Stromal cell of bone marrow (primary cell): ENCODE results near the gene IL18BP.

Experiments
- DNase-seq: peaks from one replicate; pipeline ENCODE4 v3.0.0-alpha.2; 2012; ENCODE audit warnings: low read depth

IL18BP gene

GRCh38 chr11:71996946-71997345 is 1.8 kb upstream of the IL18BP start:
- DNase-seq: no peak

- no peak for DNase-seq
These were observed 1.1 kb upstream of the IL18BP start for GRCh38 chr11:71997594-71997993.

- no peak for DNase-seq
These were observed 648 bp upstream of the IL18BP start for GRCh38 chr11:71998061-71998460.

GRCh38 chr11:71999362-71999761 is 653 bp downstream of the IL18BP start:
- DNase-seq: peak; percentile 37

GRCh38 chr11:71999798-72000197 is 1.1 kb downstream of the IL18BP start:
- DNase-seq: no peak

- no peak for DNase-seq
These were observed 1.6 kb downstream of the IL18BP start for GRCh38 chr11:72000202-72000867.

- no peak for DNase-seq
These were observed 2.6 kb downstream of the IL18BP start for GRCh38 chr11:72001285-72001684.

- DNase-seq: no peak
These were observed 3.3 kb downstream of the IL18BP start for GRCh38 chr11:72001834-72002591.

- DNase-seq: no peak
These were observed 4.4 kb downstream of the IL18BP start for GRCh38 chr11:72002841-72003775.

- DNase-seq: no peak
These were observed 5.1 kb downstream of the IL18BP start for GRCh38 chr11:72003776-72004171.

- no peak for DNase-seq
These were observed 6.0 kb downstream of the IL18BP start for GRCh38 chr11:72004515-72005346.

- no peak for DNase-seq
These were observed 6.9 kb downstream of the IL18BP start for GRCh38 chr11:72005347-72006260.

GRCh38 chr11:72006309-72007088 is 7.8 kb downstream of the IL18BP start:
- no peak for DNase-seq

GRCh38 chr11:72007089-72007476 is 8.4 kb downstream of the IL18BP start:
- no peak for DNase-seq

GRCh38 chr11:72007587-72007986 is 8.9 kb downstream of the IL18BP start:
- no peak for DNase-seq

- no peak for DNase-seq
These were observed 10.0 kb downstream of the IL18BP start for GRCh38 chr11:72008728-72009127.

- no peak for DNase-seq
These were observed 10.4 kb downstream of the IL18BP start for GRCh38 chr11:72009156-72009555.

- no peak for DNase-seq
These were observed 12.0 kb downstream of the IL18BP start for GRCh38 chr11:72010529-72011233.

GRCh38 chr11:72012091-72012630 is 13.5 kb downstream of the IL18BP start:
- DNase-seq: no peak
